ENCODE results near the gene TRIM34.
"Not testable (repeated sequence)": the region's sequence is repeated elsewhere in the genome, so short reads cannot be mapped to it uniquely, and the experiment has no call there.

Gene TRIM34

GRCh38 chr11:5624489-5625279, at the start of gene TRIM34:
TRIM34 (plus strand) TSS chr11:5625001; CDS start chr11:5632332, 7,331 bp downstream.
- peak; percentile 73 for DNase-seq

GRCh38 chr11:5575152-5575551, 49.6 kb upstream of the TRIM34 start:
- no peak for DNase-seq

GRCh38 chr11:5577101-5577500, 47.7 kb upstream of the TRIM34 start:
- DNase-seq: no peak

GRCh38 chr11:5580577-5580976, 44.2 kb upstream of the TRIM34 start, which contains the start of gene OR52B6:
OR52B6 (plus strand) TSS chr11:5580877; CDS start chr11:5580877, 0 bp downstream.
- no peak for DNase-seq

GRCh38 chr11:5581014-5581413, 43.8 kb upstream of the TRIM34 start:
- DNase-seq: no peak

GRCh38 chr11:5584458-5584857, 40.3 kb upstream of the TRIM34 start:
- DNase-seq: not testable (repeated sequence)

- DNase-seq: not testable (repeated sequence)
These were observed 34.9 kb upstream of the TRIM34 start for GRCh38 chr11:5589906-5590305.

GRCh38 chr11:5591613-5592012, 33.2 kb upstream of the TRIM34 start:
- DNase-seq: no peak

- DNase-seq: no peak
These were observed 32.2 kb upstream of the TRIM34 start for GRCh38 chr11:5592615-5593014.

- no peak for DNase-seq
These were observed 31.7 kb upstream of the TRIM34 start for GRCh38 chr11:5593146-5593545.

- peak; percentile 14 for DNase-seq
These were observed 28.1 kb upstream of the TRIM34 start, which contains the start of gene TRIM6 for GRCh38 chr11:5596607-5597201. TRIM6 (plus strand) TSS chr11:5596637; CDS start chr11:5596898, 261 bp downstream.

GRCh38 chr11:5597953-5598352, 26.8 kb upstream of the TRIM34 start:
- no peak for DNase-seq

- DNase-seq: peak; percentile 67
These were observed 24.4 kb upstream of the TRIM34 start for GRCh38 chr11:5600374-5600851.

GRCh38 chr11:5602791-5603190, 22.0 kb upstream of the TRIM34 start:
- DNase-seq: not testable (repeated sequence)

GRCh38 chr11:5603326-5603725, 21.5 kb upstream of the TRIM34 start:
- no peak for DNase-seq

GRCh38 chr11:5604896-5605295, 19.9 kb upstream of the TRIM34 start:
- no peak for DNase-seq

GRCh38 chr11:5605849-5606248, 19.0 kb upstream of the TRIM34 start:
- DNase-seq: no peak

- DNase-seq: no peak
These were observed 16.0 kb upstream of the TRIM34 start for GRCh38 chr11:5608808-5609207.

GRCh38 chr11:5610446-5610845, 14.4 kb upstream of the TRIM34 start:
- DNase-seq: no peak

- no peak for DNase-seq
These were observed 13.2 kb upstream of the TRIM34 start for GRCh38 chr11:5611627-5612026.

GRCh38 chr11:5618807-5619206, 6.0 kb upstream of the TRIM34 start:
- DNase-seq: no peak

GRCh38 chr11:5620651-5621521, 3.9 kb upstream of the TRIM34 start:
- no peak for DNase-seq

- no peak for DNase-seq
These were observed 3.2 kb upstream of the TRIM34 start for GRCh38 chr11:5621580-5621979.
